Fibroblast of mammary gland (primary cell): ENCODE results near the gene FTO.

Experiments used
- DNase-seq: peaks from one replicate; pipeline ENCODE4 v3.0.0-alpha.2; 2010; ENCODE audit warnings: low read depth
- H3K4me3 ChIP-seq: 2 replicates; pipeline ENCODE4 v1.5.1; 2011; ENCODE audit warnings: low read depth, mild to moderate bottlenecking, low read length, moderate library complexity; ENCODE audit not compliant: control insufficient read depth
- TF ChIP-seq, protein P1 (sequence below): conservative IDR thresholded peaks from 2 replicates; pipeline ENCODE4 v1.5.1; 2011; ENCODE audit warnings: low read depth, low read length, inconsistent platforms; ENCODE audit not compliant: control insufficient read depth, insufficient read depth

The FTO gene

DNA sequence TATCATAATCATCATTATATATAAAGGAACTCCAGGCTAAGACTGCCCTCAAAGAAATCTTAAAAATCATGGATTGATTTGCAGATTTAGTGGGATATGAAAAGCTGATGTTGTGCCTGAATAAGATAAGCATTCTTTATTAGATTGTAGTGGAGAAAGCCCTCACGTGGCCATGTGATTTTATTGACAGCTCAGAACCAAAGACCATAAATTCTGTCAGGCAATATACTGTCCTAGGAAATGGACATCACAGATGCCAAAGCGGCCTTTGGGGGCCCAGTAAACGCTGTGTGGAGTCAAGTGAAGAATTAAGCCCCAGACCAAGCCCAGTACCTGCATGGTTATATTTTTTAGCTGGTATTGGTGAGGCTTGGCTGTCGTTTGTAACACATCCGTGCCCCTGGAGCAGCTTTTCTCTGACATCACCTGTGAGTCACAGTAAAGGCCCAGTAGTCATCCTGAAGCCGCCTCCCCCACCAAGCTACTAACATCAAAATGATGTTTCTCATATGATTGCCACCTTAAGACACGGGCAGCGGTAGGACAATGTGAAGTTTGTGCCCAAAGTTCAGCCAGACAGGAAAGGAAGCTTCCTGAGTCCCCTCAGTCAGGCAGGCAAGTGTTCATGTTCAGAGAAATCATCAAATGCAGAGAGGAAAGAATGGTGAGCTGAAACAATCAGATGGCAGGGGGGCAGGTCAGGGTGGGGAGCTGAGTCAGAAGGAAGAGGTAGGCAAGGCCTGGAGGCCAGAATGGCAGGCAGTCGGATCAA, 373.3 kb downstream of the FTO start:
- TF ChIP-seq, protein P1, sequence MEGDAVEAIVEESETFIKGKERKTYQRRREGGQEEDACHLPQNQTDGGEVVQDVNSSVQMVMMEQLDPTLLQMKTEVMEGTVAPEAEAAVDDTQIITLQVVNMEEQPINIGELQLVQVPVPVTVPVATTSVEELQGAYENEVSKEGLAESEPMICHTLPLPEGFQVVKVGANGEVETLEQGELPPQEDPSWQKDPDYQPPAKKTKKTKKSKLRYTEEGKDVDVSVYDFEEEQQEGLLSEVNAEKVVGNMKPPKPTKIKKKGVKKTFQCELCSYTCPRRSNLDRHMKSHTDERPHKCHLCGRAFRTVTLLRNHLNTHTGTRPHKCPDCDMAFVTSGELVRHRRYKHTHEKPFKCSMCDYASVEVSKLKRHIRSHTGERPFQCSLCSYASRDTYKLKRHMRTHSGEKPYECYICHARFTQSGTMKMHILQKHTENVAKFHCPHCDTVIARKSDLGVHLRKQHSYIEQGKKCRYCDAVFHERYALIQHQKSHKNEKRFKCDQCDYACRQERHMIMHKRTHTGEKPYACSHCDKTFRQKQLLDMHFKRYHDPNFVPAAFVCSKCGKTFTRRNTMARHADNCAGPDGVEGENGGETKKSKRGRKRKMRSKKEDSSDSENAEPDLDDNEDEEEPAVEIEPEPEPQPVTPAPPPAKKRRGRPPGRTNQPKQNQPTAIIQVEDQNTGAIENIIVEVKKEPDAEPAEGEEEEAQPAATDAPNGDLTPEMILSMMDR = no peak
- DNase-seq = peak; percentile 84
- no peak overlapping the region for H3K4me3 ChIP-seq

DNA sequence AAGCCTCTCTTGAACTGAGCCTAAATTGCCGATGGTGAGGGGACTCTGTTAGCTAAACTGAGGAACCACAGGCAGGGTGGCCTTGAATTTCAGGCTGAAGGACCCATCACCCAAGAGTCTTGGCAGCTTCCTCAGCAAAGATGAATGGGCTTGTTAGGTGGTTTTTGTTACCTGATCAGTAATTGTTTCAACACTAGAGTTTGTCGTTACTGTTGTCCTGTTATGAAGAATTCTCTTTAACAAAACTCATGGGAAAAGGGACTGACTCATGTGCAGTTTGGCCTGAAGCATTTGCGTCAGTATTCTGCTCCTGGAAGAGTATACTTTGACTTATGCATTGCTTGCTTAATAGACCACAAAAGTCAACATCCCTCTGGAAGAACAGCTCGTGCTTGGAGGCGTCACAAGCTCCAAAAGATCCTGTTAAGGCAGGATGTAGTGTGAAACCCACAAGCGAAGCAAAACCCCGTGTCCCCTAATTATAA, 376.6 kb downstream of the FTO start:
- TF ChIP-seq, protein P1 = no peak
- no peak overlapping the region for H3K4me3 ChIP-seq
- DNase-seq = peak; percentile 98

DNA sequence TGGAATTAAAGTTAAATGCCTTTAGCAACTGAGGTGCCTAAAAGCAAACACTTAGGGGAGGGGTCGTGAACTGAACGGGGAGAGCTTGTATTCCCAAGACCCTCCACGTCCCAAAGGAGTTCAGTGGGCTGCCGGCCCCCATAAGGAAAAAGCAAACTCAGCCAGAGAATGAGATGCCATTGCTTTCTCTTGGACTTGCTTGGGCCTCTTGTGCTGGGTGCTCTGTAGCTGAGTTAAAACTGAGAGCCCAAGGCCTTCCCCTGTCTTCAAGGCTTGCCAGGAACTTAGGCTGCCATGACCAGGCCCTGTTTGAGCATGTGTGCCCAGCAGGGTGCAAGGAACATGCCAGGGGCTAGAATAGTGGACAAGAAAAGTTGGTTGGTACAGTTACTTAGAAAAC, 382.8 kb downstream of the FTO start:
- H3K4me3 ChIP-seq = no peak overlapping the region
- no peak for DNase-seq
- TF ChIP-seq, protein P1 = no peak

DNA sequence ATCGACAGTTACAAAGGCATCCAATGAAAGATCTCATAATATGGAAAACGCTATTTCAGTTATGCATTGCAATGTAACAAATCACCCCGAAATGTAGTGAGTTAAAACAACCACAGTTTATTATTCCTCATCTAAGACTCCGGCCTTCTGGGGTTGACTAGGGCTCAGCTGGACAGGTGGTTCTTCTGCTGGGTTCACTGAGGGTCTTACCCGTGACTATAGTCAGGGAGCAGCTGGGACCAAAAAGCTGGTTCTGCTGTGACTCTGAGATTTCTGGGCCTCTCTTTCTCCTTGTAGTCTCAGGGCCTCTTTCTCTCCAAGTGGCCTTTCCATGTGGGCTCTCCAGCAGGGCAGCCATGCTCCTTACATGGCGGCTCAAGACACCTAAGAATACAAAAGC, 386.6 kb downstream of the FTO start:
- TF ChIP-seq, protein P1 = no peak
- no peak for DNase-seq
- no peak overlapping the region for H3K4me3 ChIP-seq

DNA sequence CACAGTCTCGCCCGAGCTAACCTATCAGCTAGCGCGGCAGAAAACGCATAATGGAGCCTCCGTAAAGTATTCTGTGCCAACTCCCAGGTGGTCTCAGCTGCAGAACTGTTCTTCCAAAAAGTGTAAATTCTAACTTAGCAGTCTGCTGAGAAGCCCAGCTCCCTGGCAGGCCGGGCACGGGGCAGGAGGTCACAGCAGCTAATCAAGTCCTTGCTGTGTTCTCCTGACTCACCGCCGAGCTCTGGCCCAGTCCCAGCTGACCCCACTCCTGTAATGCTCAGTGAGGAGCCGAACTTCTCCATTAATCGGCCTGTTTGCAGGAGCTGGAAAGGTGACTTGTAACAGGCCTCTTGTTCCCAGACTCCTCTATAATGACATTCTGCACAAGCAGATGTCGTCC, 389.3 kb downstream of the FTO start:
- H3K4me3 ChIP-seq = no peak overlapping the region
- peak; percentile 8 for DNase-seq
- TF ChIP-seq, protein P1 = no peak

DNA sequence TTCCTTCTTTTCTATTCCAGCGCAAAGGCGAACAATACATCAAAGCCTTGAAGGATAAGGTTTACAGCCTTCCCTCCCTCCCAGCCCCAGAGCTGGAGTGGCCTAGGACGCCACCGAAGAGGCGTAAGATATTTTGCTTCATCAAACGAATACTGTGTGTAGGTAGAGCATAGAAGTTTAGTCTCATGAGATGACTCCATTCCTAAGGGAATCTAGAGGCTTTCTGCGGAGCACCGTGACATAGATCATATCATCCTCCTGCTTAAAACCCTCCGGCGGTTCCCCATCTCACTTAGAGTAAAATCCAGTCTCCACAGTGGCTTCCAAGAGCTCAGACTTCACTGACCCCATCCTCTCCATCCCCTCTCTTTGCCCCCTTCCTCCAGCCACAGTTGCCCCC, 390.7 kb downstream of the FTO start:
- H3K4me3 ChIP-seq = no peak overlapping the region
- TF ChIP-seq, protein P1 = no peak
- DNase-seq = no peak
